GM18867 (cell line): ENCODE results near the gene CHMP6.

Experiments used
- ATAC-seq: cut with Tn5 transposase; IDR thresholded peaks from one replicate; pipeline ENCODE4 v1.9.1; 2021; ENCODE audit warnings: mild to moderate bottlenecking, moderate library complexity; ENCODE audit not compliant: unreplicated experiment

Gene CHMP6

DNA sequence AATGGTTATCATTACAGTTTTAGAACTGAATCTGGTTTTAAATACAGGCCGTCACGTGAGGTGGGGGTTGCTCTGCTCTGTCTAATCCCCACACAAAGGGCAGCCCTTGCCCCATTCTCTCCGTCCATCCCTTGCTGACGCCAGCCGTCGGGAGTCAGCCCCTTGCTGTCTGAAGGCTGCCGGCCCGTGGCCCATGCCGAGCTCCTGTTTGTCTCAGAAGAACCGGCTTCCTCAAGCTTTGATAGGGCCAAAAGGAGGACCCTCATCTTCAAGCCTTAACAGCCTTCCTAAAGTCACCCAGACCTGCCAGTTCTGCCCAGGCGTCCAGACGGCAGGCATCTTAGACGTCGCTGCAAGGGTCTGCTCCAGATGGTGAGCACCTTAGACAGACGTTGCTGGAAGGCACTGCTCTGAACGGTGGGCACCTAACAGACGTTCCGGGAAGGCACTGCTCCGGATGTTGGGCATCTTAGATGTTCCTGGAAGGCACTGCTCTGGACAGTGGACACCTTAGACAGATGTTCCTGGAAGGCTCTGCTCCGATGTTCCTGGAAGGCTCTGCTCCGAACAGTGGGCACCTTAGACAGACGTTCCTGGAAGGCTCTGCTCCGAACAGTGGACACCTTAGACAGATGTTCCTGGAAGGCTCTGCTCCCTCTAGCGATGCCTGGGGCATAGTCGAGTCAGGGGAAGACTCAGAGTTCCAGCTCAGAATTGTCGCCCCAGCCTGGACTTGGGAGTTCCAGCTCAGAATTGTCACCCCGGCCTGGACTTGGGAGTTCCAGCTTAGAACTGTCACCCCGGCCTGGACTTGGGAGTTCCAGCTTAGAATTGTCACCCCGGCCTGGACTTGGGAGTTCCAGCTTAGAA lies 35.1 kb upstream of the CHMP6 start:
- ATAC-seq, result no peak

DNA sequence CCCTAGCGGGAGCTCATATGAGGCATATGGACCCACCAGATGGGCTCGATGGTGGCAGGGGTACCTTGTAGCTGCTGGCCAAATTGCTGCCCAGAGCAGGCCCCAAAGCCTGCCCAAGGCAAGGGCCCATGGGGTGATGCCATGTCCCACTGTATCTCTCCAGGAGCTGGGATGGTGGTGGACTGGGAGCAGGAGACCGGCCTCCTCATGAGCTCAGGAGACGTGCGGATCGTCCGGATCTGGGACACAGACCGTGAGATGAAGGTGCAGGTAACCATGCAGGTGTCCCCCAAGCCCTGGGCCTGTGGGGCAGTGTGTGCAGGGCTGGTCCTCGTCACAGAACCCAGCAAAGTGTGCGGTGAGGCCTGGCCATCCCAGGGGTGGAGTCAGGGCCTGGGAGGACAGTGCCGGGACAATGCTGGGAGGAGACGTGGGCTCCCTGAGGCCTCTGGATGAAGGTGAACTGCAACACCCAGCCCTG lies 34.1 kb upstream of the CHMP6 start:
- ATAC-seq, result no peak

DNA sequence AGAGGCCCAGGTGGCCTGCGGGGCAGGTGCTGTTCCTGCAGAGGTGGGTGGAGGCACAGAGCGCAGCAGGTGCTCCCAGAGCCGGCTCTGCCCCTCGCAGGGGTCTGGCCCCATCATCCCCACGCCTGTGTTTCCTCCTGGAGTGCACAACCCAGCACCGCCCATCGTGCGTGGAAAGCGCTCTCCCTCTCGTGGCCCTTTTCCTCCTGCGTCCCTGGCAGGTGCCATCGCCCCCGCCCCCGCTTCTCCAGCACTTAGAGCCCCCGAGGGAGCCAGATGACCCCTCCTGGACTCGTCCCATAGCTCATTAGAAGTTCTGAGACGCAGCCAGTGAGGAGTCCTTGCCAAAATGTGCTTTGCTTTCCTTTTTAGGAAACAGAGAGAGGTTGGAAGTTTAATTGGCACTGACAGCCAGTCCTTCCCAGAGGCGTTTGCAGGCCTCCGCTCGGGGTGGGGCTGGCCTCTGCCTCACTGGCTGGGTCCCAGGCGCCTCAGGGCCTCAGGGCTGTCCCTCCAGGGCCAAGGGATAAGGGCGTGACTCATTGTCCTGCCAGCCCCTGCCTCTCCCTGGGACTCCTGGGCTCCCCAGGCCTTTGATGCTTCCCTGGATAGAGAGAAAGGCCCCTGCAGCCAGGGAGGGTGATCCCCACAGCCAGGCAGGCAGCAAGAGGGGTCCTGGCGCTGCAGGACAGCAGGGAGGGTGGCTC lies 32.2 kb upstream of the CHMP6 start:
- ATAC-seq, result no peak

DNA sequence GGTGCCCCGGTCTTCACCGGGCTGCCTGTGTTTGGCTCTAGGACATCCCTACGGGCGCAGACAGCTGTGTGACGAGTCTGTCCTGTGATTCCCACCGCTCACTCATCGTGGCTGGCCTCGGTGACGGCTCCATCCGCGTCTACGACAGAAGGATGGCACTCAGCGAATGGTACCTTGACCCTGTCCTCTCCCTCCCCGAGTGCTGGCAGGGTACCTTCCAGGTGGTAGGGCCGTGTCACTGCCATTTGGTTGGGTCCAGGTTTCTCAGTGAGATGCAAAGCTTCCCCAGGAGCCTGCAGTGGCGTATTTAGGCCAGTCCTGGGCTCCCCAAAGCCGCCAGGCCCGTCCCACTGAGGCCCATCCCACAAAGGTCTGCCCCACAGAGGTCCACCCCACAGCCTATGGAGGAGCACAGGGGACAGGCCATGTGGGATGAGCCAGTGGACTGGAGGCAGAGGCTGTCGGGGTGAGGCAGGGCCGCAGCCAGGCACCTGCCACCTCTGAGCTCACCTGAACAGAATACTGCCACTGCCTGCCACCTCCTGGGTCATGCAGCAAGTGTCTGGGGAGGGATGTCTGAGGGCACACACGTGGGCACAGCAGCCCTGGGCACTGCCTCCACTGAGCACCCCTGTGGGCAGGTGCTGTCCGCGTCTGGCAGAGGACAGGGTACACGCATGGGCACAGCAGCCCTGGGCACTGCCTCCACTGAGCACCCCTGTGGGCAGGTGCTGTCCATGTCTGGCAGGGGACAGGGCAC lies 31.4 kb upstream of the CHMP6 start:
- ATAC-seq, result no peak

DNA sequence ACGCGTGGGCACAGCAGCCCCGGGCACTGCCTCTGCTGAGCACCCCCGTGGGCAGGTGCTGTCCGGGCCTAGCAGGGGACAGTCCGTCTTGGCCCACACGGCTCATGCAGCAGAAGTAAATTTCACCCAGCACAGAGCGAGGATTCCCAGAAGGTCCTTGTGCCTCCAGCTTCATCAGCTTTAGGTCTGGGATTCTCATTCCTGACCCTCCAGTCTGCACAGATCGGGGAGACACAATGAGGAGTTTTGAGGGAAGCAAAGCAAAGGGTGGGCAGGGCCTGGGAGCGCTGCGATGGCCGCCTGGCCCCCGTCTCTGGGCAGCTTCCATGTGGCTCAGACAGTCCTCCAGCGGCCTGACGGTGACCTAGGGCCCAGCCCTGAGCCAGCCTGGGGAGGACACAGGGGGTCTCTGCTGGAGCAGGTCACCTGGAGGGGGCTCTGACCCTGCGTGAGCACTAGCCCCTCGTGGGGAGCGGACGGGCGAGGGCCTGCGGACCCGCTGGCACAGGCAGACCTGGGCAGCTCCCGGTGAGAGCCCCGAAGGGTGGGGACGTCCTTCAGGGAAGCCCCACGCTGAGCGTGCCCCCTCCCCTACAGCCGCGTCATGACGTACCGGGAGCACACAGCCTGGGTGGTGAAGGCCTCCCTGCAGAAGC lies 30.7 kb upstream of the CHMP6 start:
- no peak for ATAC-seq

DNA sequence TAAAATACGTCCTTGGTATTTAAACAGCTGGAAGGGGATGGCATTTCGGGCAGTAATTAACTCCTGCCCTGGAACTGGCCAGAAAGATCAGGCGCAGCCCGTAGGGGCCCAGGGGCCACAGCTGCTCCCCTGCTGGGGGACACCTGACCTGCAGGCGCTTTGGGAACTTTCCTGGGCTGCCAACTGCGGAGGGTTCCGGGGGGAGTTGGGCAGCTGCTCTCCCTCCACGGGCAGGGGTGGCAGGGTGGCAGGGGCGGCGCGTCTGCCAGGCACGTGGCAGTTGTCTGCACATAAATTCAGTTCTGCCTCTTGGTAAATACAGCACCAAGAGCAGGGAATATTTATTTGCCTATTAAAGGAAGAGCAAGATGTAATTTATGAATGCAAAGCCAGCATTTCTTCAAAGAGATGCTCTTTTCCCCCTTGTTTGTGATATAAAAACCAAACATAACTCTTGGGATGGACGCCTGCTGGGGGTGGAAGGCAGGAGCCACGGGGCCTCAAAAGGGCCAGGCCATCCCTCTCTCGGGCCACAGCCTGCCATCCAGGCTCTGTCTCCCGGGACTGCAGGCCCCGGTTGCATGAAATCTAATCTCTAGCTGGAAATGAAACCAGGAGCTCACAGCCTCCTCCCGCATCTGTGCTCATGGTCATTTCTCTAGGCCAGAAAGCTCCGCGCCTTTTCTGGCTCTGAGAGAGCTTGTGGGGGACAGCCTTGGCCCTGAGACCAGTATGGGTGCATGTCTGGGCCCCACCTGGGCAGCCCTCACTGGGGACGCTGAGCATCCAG lies 29.9 kb upstream of the CHMP6 start:
- no peak for ATAC-seq

DNA sequence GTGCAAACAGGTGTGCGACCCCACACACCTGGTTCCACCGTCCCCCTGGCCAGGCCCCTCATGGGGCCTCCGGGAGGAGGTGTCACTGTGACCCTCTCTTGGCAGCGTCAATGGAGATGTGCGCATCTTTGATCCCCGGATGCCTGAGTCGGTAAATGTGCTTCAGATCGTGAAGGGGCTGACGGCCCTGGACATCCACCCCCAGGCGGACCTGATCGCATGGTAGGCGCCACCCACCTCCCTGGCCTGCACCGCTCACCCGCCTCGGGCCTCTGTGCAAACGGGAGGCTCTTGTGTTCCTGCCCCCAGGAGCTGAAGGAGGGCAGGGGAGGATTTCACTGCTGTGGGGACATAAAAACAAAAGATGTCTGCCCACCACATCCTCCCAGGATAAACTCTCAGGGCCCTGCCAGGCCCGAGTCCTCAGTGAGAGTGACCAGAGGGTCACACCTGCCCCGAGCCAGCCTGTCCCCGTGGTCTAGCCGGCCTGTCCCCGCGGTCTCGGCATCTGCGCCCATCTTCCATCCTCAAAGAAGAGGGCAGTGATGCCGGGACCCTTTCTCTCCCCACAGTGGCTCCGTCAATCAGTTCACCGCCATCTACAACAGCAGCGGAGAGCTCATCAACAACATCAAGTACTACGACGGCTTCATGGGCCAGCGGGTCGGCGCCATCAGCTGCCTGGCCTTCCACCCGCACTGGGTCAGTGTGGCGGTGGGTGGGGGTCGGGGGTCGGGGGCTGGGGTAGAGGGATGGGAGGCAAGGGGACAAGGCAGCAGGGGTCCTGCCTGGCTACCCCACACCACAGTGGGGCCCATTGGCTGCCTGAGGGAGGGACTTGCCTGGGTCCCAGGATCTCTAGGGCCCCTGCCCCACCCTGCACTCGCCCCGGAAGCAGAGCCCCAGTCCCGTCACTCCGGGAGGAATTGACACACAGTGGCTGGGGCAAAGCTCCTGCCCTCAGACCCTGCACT lies 29.0 kb upstream of the CHMP6 start:
- no peak for ATAC-seq

DNA sequence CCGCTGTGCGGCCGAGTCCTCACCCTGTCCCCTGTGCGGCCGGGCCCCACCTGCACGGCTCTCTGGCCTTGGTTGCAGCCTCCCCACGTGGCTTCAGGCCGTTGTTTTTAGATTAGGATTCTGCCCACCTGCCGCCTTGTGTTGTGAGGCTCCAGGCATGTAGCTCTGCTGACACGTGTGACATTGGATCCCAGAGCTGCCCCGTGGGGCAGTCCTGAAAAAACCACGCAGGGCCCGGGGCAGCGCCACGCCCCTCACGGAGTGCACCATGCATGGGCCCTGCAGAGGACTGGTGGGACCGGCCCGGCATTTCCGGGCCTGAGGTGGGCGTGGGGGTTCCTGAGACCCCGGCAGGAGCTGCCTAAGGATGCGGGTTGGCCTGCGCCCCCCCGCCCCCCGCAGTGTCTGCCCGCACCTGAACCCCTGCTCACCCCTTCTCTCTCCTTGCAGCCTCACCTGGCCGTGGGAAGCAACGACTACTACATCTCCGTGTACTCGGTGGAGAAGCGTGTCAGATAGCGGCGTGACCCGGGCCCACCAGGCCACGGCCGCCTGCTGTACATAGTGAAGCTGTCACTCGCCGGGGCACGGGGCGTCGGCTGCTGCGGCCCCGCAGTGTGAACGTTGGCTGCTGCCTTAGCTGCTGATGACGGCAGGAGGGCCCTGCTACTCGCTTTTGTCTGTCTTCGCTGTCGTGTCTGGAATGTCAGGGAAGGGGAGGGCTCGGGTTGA lies 27.7 kb upstream of the CHMP6 start:
- no peak for ATAC-seq

DNA sequence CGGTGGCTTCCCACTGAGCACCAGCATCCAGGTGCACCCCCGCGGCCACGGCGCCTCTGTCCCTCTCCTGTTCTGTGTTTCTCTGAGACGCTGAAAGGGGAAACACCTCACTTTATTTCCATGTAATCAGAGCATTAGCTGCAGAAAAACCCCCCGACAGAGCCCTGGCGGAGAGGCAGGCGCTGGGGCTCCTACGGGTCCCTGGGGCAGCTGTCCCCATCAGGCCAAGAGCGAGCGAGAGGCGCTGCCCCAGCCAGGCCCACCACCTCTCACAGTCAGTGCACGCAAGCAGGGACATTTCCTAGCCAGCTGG lies 27.1 kb upstream of the CHMP6 start:
- ATAC-seq, result no peak

DNA sequence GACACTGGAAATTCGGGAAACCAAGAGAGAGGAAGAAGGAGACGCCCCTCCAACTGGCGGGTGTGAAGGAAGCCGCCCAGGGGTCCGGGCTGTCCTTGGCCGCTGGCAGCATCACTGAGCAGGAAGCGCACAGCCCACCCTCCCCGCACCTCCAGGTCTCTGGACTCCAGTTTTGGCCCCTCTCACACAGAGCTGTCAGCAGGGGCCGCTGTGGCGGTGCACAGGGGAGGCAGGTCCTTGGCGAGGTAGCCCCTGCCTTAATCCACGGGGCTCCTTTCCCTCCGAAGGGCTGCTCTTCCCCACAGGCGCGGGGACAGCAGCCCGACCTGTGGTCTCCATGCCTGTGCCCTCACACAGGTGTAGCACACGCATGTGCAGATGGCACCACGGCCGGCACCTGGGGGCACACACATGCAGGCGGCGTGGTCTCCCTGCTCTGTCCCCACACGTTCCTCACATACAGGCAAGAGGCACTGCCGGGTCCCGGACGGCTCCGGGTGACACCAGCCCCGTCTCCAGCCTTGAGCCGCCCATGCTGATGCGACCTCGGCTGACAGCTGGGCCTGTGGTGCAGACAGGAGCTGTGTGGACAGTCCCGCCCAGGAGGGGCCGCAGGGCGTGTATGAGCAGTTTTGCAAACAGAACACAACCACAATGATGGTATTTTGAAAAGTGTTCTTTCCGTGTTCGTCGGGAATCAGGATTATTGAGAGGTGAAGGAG lies 26.6 kb upstream of the CHMP6 start:
- ATAC-seq, result no peak

DNA sequence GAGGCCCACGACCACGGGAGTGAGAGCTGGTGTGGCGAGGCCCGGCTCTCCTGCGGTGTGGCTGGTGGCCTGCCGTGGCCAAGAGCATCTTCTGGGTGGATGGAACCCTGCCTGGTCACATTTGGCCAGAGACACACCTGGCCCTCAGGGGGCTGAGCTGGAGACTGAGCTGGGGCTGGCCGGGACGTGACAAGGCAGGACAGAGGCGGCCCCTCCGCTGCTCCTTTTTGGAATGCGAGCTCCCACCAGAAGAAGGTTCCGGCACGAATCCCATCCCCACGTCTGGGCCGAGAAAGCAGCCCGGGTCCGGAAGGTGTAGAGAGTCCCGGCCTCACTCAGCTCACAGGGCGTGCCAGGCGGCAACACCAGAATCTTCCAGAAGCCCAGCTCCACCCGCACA lies 26.0 kb upstream of the CHMP6 start:
- ATAC-seq, result no peak

DNA sequence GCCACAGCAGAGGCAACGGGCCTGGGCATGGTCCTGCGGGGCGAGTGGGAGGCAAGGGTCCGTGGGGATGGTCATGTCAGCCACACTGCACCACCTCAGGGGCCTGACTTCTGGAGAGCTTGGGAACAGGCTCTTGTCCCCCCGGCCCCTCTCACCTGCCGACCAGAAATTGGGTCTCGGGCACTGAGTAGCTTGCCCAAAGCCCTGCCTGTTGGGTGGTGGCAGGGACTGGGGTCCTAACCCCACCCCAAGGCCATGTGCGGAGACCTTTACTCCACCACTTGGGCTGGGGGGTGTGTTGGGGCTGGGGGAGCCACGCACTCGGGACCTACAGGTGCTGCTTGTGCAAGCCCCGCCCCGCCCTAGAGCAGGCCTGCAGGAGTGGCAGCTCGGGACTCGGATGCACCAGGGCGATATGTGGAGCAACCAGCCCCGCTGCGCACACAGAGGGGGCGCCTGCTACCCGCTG lies 24.2 kb upstream of the CHMP6 start:
- no peak for ATAC-seq

DNA sequence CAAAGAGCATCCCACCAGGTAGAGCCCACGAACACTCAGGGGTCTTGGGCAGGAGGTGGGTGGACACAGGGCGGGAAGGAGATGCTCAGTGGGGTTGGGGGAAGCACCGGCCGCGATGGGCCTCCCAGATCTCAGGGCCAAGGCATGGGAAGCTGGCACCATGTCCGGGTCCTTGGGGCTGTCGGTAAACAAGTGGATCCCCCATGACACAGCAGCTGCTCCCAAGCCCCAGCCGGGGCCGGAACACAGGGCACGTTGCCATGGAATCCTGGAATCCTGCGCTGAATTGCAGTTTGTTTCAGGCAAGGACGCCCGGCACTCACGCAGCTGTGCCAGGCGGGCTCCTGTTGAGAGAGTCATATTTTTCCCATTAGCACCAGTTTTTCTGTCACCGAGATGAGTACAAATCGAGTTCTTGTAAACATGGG lies 23.0 kb upstream of the CHMP6 start:
- no peak for ATAC-seq

DNA sequence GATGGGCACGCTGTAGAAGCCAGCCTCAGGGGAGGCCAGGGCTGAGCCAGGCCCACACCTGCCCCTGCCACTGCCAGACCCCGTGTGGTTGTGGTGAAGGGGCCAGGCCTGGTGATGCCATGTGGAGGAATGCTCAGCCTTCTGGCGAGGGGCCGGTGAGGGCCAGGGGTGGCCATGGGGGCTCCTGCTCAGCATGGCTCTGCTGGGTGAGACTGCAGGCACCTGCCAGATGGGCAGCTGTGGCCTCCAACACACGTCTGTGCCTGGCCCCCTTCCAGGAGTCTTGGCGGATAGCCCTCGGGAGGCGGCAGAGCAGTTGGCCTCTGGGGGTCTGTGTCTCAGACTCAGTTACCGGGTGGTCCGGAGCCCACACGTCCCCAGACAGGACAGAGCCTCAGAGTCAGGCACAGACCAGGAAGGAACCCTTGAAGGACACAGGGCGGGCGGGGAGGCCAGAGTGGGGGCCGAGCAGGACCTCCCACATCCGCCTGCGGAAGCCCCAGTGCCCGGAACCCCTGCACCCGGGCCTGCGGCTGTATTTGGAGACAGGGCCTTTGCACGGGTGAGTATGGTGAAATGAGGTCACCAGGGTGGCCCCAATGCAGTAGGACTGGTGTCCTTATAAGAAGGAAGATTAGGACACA lies 22.5 kb upstream of the CHMP6 start:
- ATAC-seq, result no peak

DNA sequence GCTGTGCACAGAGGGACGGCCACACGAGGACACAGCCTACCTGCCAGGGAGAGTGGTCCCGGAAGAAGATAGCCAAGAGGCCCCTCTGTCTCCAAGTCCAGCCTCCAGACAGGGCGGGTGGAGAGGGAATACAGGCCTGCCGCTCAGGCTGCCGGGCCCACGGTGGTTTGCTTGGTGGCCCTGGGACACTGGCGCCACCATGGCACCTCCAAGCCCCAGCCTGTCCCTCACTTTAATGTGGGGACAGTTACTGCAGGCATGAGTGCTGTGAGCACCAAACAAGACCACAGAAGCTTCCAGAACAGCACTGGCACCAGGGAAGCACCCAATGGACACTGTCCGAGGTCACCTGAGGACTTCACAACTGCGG lies 22.0 kb upstream of the CHMP6 start:
- ATAC-seq, result no peak

DNA sequence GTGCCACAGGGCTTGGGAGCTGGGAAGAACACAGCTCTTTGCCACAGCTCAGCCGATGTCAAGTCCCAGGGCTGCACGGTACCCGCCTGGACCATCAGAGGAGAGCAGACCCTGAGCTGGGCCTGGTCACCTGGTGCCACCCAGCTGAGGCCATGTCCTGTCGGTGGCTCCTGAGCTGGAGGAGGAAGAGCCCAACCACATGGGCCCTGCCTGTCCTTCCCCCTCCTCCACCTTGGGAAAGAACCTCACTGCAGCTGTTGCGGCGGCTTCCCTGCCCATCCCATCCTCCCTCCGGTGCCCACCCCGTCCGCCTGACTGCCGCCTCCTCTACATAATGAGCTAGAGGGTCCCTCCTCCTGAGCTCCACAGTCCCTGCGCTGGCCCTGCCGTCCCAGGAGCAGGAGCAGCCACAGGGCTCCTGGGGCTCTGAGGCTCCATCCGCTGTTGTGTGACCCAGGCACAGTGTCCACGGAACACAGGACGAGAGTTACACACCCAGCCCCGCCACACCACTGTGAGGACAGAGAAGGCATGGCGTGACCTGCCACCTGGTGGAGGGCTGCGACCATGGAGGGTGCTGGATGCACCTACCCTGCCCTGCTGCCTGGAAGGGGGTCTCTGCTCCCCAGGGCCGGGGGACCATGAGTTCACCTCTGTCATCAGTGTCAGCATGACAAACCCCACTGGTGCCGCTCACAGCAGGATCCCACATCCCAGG lies 21.4 kb upstream of the CHMP6 start:
- ATAC-seq, result no peak
